Mesenchymal stem cell (in vitro differentiated cells and primary cell): ENCODE measurements around the gene GPATCH2.
A peak's percentile ranks its signal among the peaks of the same experiment; 100 is the strongest.
"Not testable (repeated sequence)": the region's sequence is repeated elsewhere in the genome, so short reads cannot be mapped to it uniquely, and the experiment has no call there.

Experiments
- DNase-seq: peaks from one replicate; pipeline ENCODE4 v3.0.0-alpha.2; 2013
- H2AFZ ChIP-seq: one replicate; pipeline ENCODE4 v1.6.1; 2013; ENCODE audit warnings: low read depth, mild to moderate bottlenecking, control low read depth, inconsistent platforms, low read length, moderate library complexity
- H2AK5ac ChIP-seq: 2 replicates; pipeline ENCODE4 v1.6.1; 2013; ENCODE audit warnings: low read length, moderate library complexity, mild to moderate bottlenecking, inconsistent platforms; ENCODE audit not compliant: severe bottlenecking
- H2BK120ac ChIP-seq: one replicate; pipeline ENCODE4 v1.6.1; 2013; ENCODE audit warnings: low read depth, mild to moderate bottlenecking, inconsistent platforms, low read length, moderate library complexity
- H2BK12ac ChIP-seq, 2 experiments: one replicate each; pipeline ENCODE4 v1.6.1; 2013; ENCODE audit warnings: inconsistent platforms in 2 of 2, low read length in 2 of 2, mild to moderate bottlenecking in 2 of 2, moderate library complexity in 2 of 2, control low read depth in 1 of 2
- H2BK15ac ChIP-seq: one replicate; pipeline ENCODE4 v1.6.1; 2013; ENCODE audit warnings: mild to moderate bottlenecking, low read depth, inconsistent platforms; ENCODE audit not compliant: poor library complexity, severe bottlenecking
- H2BK5ac ChIP-seq: 2 replicates; pipeline ENCODE4 v1.6.1; 2013; ENCODE audit warnings: low read depth, mild to moderate bottlenecking, low read length, control low read depth, inconsistent platforms; ENCODE audit not compliant: poor library complexity, severe bottlenecking
- H3K14ac ChIP-seq, 2 experiments: one replicate each; pipeline ENCODE4 v1.6.1; 2013; ENCODE audit warnings: inconsistent platforms in 2 of 2, low read length in 2 of 2, control low read depth in 1 of 2, mild to moderate bottlenecking in 1 of 2, moderate library complexity in 1 of 2
- H3K18ac ChIP-seq, 2 experiments: one replicate each; pipeline ENCODE4 v1.6.1; 2013; ENCODE audit warnings: inconsistent platforms in 2 of 2, low read length in 2 of 2, control low read depth in 1 of 2, low read depth in 1 of 2, mild to moderate bottlenecking in 1 of 2
- H3K23ac ChIP-seq, 2 experiments: one replicate each; pipeline ENCODE4 v1.6.1; 2013; ENCODE audit warnings: inconsistent platforms in 2 of 2, low read length in 2 of 2, mild to moderate bottlenecking in 2 of 2, moderate library complexity in 2 of 2, control low read depth in 1 of 2
- H3K27ac ChIP-seq: 2 replicates; pipeline ENCODE4 v1.5.1; 2013; ENCODE audit warnings: mild to moderate bottlenecking, moderate library complexity, low read length, control low read depth, inconsistent platforms; ENCODE audit not compliant: poor library complexity, severe bottlenecking
- H3K27me3 ChIP-seq, 2 experiments: 2 replicates each; pipeline versions ENCODE4 v1.6.1 to v1.7.0; 2013; ENCODE audit warnings: low read length in 2 of 2, mild to moderate bottlenecking in 2 of 2, moderate library complexity in 2 of 2, control low read depth in 1 of 2, inconsistent platforms in 1 of 2; ENCODE audit not compliant: control insufficient read depth in 1 of 2, insufficient read depth in 1 of 2
- H3K36me3 ChIP-seq, 2 experiments: 2 replicates each; pipeline versions ENCODE4 v1.6.1 to v1.7.0; 2013; ENCODE audit warnings: low read length in 2 of 2, control low read depth in 1 of 2, inconsistent platforms in 1 of 2, low read depth in 1 of 2, mild to moderate bottlenecking in 1 of 2; ENCODE audit not compliant: insufficient read depth in 2 of 2, control insufficient read depth in 1 of 2
- H3K4ac ChIP-seq, 2 experiments: one replicate each; pipeline ENCODE4 v1.6.1; 2013; ENCODE audit warnings: inconsistent platforms in 2 of 2, low read length in 2 of 2, mild to moderate bottlenecking in 2 of 2, moderate library complexity in 2 of 2, control low read depth in 1 of 2, low read depth in 1 of 2
- H3K4me1 ChIP-seq: 2 replicates; pipeline ENCODE4 v1.6.1; 2013; ENCODE audit warnings: low read depth, low read length, control low read depth; ENCODE audit not compliant: control insufficient read depth, insufficient read depth
- H3K4me2 ChIP-seq: 2 replicates; pipeline ENCODE4 v1.6.1; 2013; ENCODE audit warnings: low read length, mild to moderate bottlenecking, inconsistent platforms; ENCODE audit not compliant: poor library complexity, severe bottlenecking
- H3K4me3 ChIP-seq, 2 experiments: 2 replicates each; pipeline versions ENCODE4 v1.5.1 to v1.7.0; 2013; ENCODE audit warnings: low read length in 2 of 2, mild to moderate bottlenecking in 2 of 2, control low read depth in 1 of 2, low read depth in 1 of 2; ENCODE audit not compliant: insufficient read depth in 1 of 2
- H3K79me1 ChIP-seq: replicated peaks from 2 replicates; pipeline ENCODE4 v1.6.1; 2013; ENCODE audit warnings: mild to moderate bottlenecking, control low read depth, low read length, inconsistent platforms; ENCODE audit not compliant: poor library complexity, severe bottlenecking
- H3K9ac ChIP-seq: 2 replicates; pipeline ENCODE4 v1.7.0; 2013; ENCODE audit warnings: mild to moderate bottlenecking, low read length, moderate library complexity
- H3K9me3 ChIP-seq: 2 replicates; pipeline ENCODE4 v1.7.0; 2013; ENCODE audit warnings: mild to moderate bottlenecking, low read length; ENCODE audit not compliant: control insufficient read depth
- H4K8ac ChIP-seq: one replicate; pipeline ENCODE4 v1.6.1; 2013; ENCODE audit warnings: inconsistent platforms, mild to moderate bottlenecking, low read length, moderate library complexity
- H4K91ac ChIP-seq: one replicate; pipeline ENCODE4 v1.6.1; 2013; ENCODE audit warnings: mild to moderate bottlenecking, low read length, inconsistent platforms
- WGBS: methylation state at CpG from one replicate; pipeline ENCODE4 v1.1.7; 2013; ENCODE audit warnings: mixed read lengths; 5-methylcytosine and 5-hydroxymethylcytosine counted together

The GPATCH2 gene

DNA sequence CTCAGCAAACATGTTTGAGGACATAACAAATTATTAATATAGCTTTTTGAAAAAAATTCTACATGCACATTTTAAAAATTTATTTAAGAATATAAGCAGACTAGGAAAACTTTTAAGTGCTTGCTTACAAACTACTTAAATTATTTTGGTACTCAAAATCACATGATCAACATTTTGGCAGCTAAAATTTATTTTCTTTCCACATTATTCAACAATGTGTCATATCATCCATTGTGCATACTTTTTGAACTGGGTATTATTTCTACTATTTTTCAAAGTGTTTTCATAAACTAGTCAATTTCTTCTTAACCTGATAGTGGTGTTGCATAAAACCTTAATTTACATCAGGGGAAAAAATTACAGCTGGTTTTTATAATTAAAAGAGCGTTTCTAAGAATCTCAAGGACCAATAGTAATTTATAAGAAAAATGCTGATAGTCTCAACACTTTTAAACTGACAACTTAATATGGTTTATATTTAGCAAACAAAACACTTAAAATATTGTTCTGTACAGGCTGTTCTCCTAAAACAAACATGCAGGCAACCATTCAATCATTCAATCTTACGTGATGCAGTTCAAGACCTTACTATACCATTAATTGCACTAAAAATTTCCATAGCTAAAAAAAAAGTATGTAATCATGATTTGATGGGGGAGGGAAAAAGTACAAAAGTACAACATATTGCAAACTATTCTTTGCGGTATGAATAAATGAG is 105.0 kb downstream of the GPATCH2 start:
- no peak overlapping the region for H4K91ac ChIP-seq
- H4K8ac ChIP-seq, result no peak overlapping the region
- H3K18ac ChIP-seq, result no peak overlapping the region
- H3K4me3 ChIP-seq, result no peak overlapping the region
- H3K9ac ChIP-seq, result peak overlapping the region; percentile 28
- no peak overlapping the region for H2BK120ac ChIP-seq
- H2AK5ac ChIP-seq, result no peak overlapping the region
- no peaks in the 10 kb centered on the region for H3K27me3 ChIP-seq
- H3K79me1 ChIP-seq, result peaks cover 12% of the 10 kb centered on the region
- no peaks in the 10 kb centered on the region for H3K4me1 ChIP-seq
- no peak overlapping the region for H3K4me2 ChIP-seq
- no peak overlapping the region for H3K14ac ChIP-seq
- no peak overlapping the region for H3K23ac ChIP-seq
- no peak overlapping the region for H3K4ac ChIP-seq
- no peak overlapping the region for H2BK15ac ChIP-seq
- H3K36me3 ChIP-seq, result no peaks in the 10 kb centered on the region
- no peaks in the 10 kb centered on the region for H3K9me3 ChIP-seq
- H2BK5ac ChIP-seq, result no peak overlapping the region
- DNase-seq, result no peak
- no peak overlapping the region for H3K27ac ChIP-seq
- 86% methylated on average over 1 of the region's 3 CpGs for WGBS
- H2BK12ac ChIP-seq, result no peak overlapping the region
- no peak overlapping the region for H2AFZ ChIP-seq

DNA sequence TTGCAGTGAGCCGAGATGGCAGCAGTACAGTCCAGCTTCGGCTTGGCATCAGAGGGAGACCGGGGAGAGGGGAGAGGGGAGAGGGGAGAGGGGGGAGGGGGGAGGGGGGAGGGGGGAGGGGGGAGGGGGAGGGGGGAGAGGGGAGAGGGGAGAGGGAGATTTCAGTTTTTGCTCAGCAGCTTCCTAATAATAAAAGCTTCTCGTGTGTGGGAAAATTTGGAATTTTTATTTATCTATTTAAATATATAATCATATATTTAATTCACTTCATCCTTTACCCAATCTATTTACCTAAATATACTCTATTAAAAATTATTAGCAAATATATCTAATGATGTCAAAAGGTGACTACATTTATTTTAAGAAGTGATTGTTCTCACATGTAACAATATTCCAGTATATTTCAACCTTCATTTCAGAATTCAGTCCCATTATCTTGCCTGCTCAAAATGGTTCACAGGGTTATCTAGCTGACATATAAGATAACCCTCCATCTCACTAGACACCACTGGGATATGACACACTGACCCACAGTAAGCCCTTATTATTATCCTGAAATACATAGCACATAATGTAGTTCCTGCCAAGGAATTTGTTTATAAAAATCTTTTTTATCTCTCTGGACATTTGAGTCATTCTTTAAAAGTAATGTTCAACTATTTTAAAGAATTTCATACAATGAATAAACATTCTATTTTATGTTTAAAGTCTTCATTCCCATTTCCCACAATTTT is 105.9 kb downstream of the GPATCH2 start:
- Histone ChIP-seq H4K8ac (no peak overlapping the region), H3K23ac (no peak overlapping the region), H2BK12ac (no peak overlapping the region), H2BK120ac (no peak overlapping the region), H3K27ac (no peak overlapping the region), H3K79me1 (peaks cover 14% of the 10 kb centered on the region), H3K36me3 (no peaks in the 10 kb centered on the region), H3K4me3 (no peak overlapping the region), H3K18ac (peak overlapping the region in 1 of 2 experiments; percentile 57), H2AK5ac (no peak overlapping the region), H3K27me3 (no peaks in the 10 kb centered on the region), H3K14ac (no peak overlapping the region), H3K4ac (no peak overlapping the region), H3K4me1 (no peaks in the 10 kb centered on the region), H3K9ac (peak overlapping the region; percentile 28), H2BK15ac (no peak overlapping the region), H4K91ac (no peak overlapping the region), H2BK5ac (no peak overlapping the region), H3K4me2 (no peak overlapping the region), H2AFZ (no peak overlapping the region), H3K9me3 (no peaks in the 10 kb centered on the region)
- no CpG with 5 or more reads among the region's 4 CpGs for WGBS
- DNase-seq, result no peak

DNA sequence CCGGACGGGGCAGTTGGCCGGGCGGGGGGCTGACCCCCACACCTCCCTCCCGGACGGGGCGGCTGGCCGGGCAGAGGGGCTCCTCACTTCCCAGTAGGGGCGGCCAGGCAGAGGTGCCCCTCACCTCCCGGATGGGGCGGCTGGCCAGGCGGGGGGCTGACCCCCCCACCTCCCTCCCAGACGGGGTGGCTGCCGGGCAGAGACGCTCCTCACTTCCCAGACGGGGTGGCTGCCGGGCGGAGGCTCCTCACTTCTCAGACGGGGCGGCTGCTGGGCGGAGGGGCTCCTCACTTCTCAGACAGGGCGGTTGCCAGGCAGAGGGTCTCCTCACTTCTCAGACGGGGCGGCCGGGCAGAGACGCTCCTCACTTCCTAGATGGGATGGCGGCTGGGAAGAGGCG is 107.0 kb downstream of the GPATCH2 start:
- H3K23ac ChIP-seq, H2BK5ac ChIP-seq, H3K4me3 ChIP-seq, H2AK5ac ChIP-seq, H3K18ac ChIP-seq, H3K4me1 ChIP-seq, H3K27ac ChIP-seq, H2BK12ac ChIP-seq, H3K9ac ChIP-seq, H3K36me3 ChIP-seq, H4K91ac ChIP-seq, H3K14ac ChIP-seq, H3K4me2 ChIP-seq, H3K4ac ChIP-seq, H4K8ac ChIP-seq, H2BK120ac ChIP-seq, H3K27me3 ChIP-seq, H3K9me3 ChIP-seq, DNase-seq, H2BK15ac ChIP-seq, H2AFZ ChIP-seq: not testable (repeated sequence)
- peaks cover 11% of the 10 kb centered on the region for H3K79me1 ChIP-seq
- no CpG with 5 or more reads among the region's 28 CpGs for WGBS

DNA sequence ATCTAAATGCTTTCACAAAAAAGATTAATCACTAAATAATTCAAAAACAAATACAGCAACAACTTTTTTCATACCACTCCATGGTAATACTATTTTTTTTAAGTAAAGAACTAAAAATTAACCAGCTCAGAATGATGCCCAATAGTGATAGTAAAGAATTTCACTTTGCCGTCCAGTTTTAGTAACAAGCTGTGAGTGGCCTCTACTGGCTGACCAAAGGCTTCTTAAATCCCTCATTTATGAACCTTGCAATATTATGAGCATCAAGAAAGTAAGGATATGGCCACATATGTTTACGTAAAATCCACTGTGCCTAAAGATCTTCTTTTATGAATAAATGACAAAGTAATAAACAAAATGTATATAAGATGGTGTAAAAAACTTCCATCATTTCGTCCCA is 108.6 kb downstream of the GPATCH2 start:
- no peak overlapping the region for H3K4ac ChIP-seq
- no peak overlapping the region for H2BK12ac ChIP-seq
- no peak overlapping the region for H3K27ac ChIP-seq
- no peak overlapping the region for H2BK120ac ChIP-seq
- no peak overlapping the region for H3K23ac ChIP-seq
- no peak overlapping the region for H3K14ac ChIP-seq
- H3K9me3 ChIP-seq, result no peaks in the 10 kb centered on the region
- H3K4me1 ChIP-seq, result peaks cover 1% of the 10 kb centered on the region
- H3K4me3 ChIP-seq, result no peak overlapping the region
- no peak overlapping the region for H3K18ac ChIP-seq
- DNase-seq, result no peak
- WGBS, result 67% methylated on average over 1 of the region's 3 CpGs
- no peaks in the 10 kb centered on the region for H3K36me3 ChIP-seq
- no peak overlapping the region for H2BK15ac ChIP-seq
- H3K4me2 ChIP-seq, result no peak overlapping the region
- H2AK5ac ChIP-seq, result no peak overlapping the region
- no peak overlapping the region for H2AFZ ChIP-seq
- no peak overlapping the region for H2BK5ac ChIP-seq
- no peaks in the 10 kb centered on the region for H3K27me3 ChIP-seq
- no peak overlapping the region for H4K8ac ChIP-seq
- H3K9ac ChIP-seq, result no peak overlapping the region
- H3K79me1 ChIP-seq, result peaks cover 9% of the 10 kb centered on the region
- H4K91ac ChIP-seq, result no peak overlapping the region
